HEK293 (cell line): ENCODE measurements around the gene VEGFB.
A peak's percentile ranks its signal among the peaks of the same experiment; 100 is the strongest.

Source experiments
- BCL11A ChIP-seq: fragments of 450-650 bp; formaldehyde crosslinking; IDR thresholded peaks from 2 replicates; pipeline ENCODE4 v1.5.1; 2016; ENCODE audit warnings: low read depth, missing biosample characterization, missing genetic modification characterization
- ELK4 ChIP-seq: IDR thresholded peaks from 2 replicates; pipeline ENCODE4 v1.6.1; 2011; ENCODE audit warnings: mild to moderate bottlenecking, low read depth, low read length, borderline replicate concordance
- HIC1 ChIP-seq: fragments of 450-650 bp; formaldehyde crosslinking; IDR thresholded peaks from 2 replicates; pipeline ENCODE4 v1.5.1; 2016; ENCODE audit warnings: missing biosample characterization, missing genetic modification characterization
- HOXC10 ChIP-seq: sonication (generic); formaldehyde crosslinking; IDR thresholded peaks from 2 replicates; pipeline ENCODE4 v1.8.1; 2023; ENCODE audit warnings: mild to moderate bottlenecking, missing genetic modification reagents
- IKZF3 ChIP-seq: fragments of 450-650 bp; IDR thresholded peaks from 2 replicates; pipeline ENCODE4 v1.5.0; 2018; ENCODE audit warnings: missing biosample characterization, mild to moderate bottlenecking, missing genetic modification characterization, moderate library complexity
- KLF17 ChIP-seq: fragments of 450-650 bp; formaldehyde crosslinking; IDR thresholded peaks from 2 replicates; pipeline ENCODE4 v1.5.1; 2016; ENCODE audit warnings: missing biosample characterization, missing genetic modification characterization
- KLF9 ChIP-seq: fragments of 450-650 bp; formaldehyde crosslinking; IDR thresholded peaks from 2 replicates; pipeline ENCODE4 v1.5.1; 2016; ENCODE audit warnings: missing biosample characterization, missing genetic modification characterization, low read depth
- RBAK ChIP-seq: fragments of 450-650 bp; formaldehyde crosslinking; IDR thresholded peaks from 2 replicates; pipeline ENCODE4 v1.5.1; 2016; ENCODE audit warnings: missing biosample characterization, missing genetic modification characterization
- ZBTB1 ChIP-seq: fragments of 450-650 bp; formaldehyde crosslinking; IDR thresholded peaks from 2 replicates; pipeline ENCODE4 v1.5.1; 2016; ENCODE audit warnings: missing biosample characterization, missing genetic modification characterization
- ZNF10 ChIP-seq: fragments of 450-650 bp; formaldehyde crosslinking; IDR thresholded peaks from 2 replicates; pipeline ENCODE4 v1.5.1; 2017; ENCODE audit warnings: missing biosample characterization, missing genetic modification characterization
- ZNF112 ChIP-seq: fragments of 450-650 bp; formaldehyde crosslinking; IDR thresholded peaks from 2 replicates; pipeline ENCODE4 v1.5.0; 2017; ENCODE audit warnings: missing biosample characterization, missing genetic modification characterization
- ZNF19 ChIP-seq: fragments of 450-650 bp; formaldehyde crosslinking; IDR thresholded peaks from 2 replicates; pipeline ENCODE4; 2016; ENCODE audit warnings: missing biosample characterization, missing genetic modification characterization, low read depth
- ZNF335 ChIP-seq: fragments of 450-650 bp; formaldehyde crosslinking; conservative IDR thresholded peaks from 2 replicates; pipeline ENCODE4 v1.5.1; 2016; ENCODE audit warnings: missing biosample characterization, missing genetic modification characterization
- ZNF354C ChIP-seq: fragments of 450-650 bp; formaldehyde crosslinking; IDR thresholded peaks from 2 replicates; pipeline ENCODE4 v1.5.1; 2016; ENCODE audit warnings: missing biosample characterization, missing genetic modification characterization, low read depth, borderline replicate concordance
- ZNF473 ChIP-seq: fragments of 450-650 bp; formaldehyde crosslinking; IDR thresholded peaks from 2 replicates; pipeline ENCODE4 v1.5.1; 2017; ENCODE audit warnings: missing biosample characterization, missing genetic modification characterization
- ZNF501 ChIP-seq: fragments of 450-650 bp; formaldehyde crosslinking; IDR thresholded peaks from 2 replicates; pipeline ENCODE4 v1.5.1; 2016; ENCODE audit warnings: missing biosample characterization, missing genetic modification characterization
- ZNF530 ChIP-seq: fragments of 450-650 bp; formaldehyde crosslinking; IDR thresholded peaks from 2 replicates; pipeline ENCODE4 v1.5.1; 2016; ENCODE audit warnings: low read depth, missing biosample characterization, missing genetic modification characterization
- ZNF558 ChIP-seq: fragments of 450-650 bp; formaldehyde crosslinking; IDR thresholded peaks from 2 replicates; pipeline ENCODE4 v1.5.1; 2016; ENCODE audit warnings: missing biosample characterization, missing genetic modification characterization
- ZNF621 ChIP-seq: fragments of 450-650 bp; formaldehyde crosslinking; IDR thresholded peaks from 2 replicates; pipeline ENCODE4 v1.5.1; 2017; ENCODE audit warnings: missing biosample characterization, missing genetic modification characterization
- ZNF639 ChIP-seq: fragments of 450-650 bp; formaldehyde crosslinking; IDR thresholded peaks from 2 replicates; pipeline ENCODE4 v1.5.1; 2016; ENCODE audit warnings: missing biosample characterization, missing genetic modification characterization
- ZNF670 ChIP-seq: fragments of 450-650 bp; formaldehyde crosslinking; IDR thresholded peaks from 2 replicates; pipeline ENCODE4 v1.5.1; 2016; ENCODE audit warnings: missing biosample characterization, missing genetic modification characterization, low read depth
- ZNF768 ChIP-seq: fragments of 450-650 bp; formaldehyde crosslinking; IDR thresholded peaks from 2 replicates; pipeline ENCODE4 v1.5.1; 2018; ENCODE audit warnings: missing biosample characterization, mild to moderate bottlenecking, missing genetic modification characterization
- ZNF792 ChIP-seq: fragments of 450-650 bp; formaldehyde crosslinking; IDR thresholded peaks from 2 replicates; pipeline ENCODE4 v1.5.1; 2016; ENCODE audit warnings: missing biosample characterization, missing genetic modification characterization
- TF ChIP-seq, protein P1 (sequence below): fragments of 450-650 bp; formaldehyde crosslinking; IDR thresholded peaks from 2 replicates; pipeline ENCODE4 v1.5.1; 2016; ENCODE audit warnings: missing biosample characterization, missing genetic modification characterization, low read depth
- TF ChIP-seq, protein P2 (sequence below): fragments of 450-650 bp; formaldehyde crosslinking; IDR thresholded peaks from 2 replicates; pipeline ENCODE4 v1.5.1; 2016; ENCODE audit warnings: missing biosample characterization, missing genetic modification characterization
- TF ChIP-seq, protein P3 (sequence below): fragments of 450-650 bp; formaldehyde crosslinking; IDR thresholded peaks from 2 replicates; pipeline ENCODE4 v1.5.1; 2017; ENCODE audit warnings: missing biosample characterization, missing genetic modification characterization

The VEGFB gene

GRCh38 chr11:64230171-64230984, 4.0 kb upstream of the VEGFB start, which contains the start of gene DNAJC4 (continued):
- TF ChIP-seq ELK4 (no peak), ZNF10 (tag by site-specific recombination) (no peak), KLF17 (tag by site-specific recombination) (peak; percentile 37; the same call in 1 of the 2 replicates), ZBTB1 (tag by site-specific recombination) (no peak), ZNF530 (tag by site-specific recombination) (no peak), IKZF3 (no peak), BCL11A (0 out of 2 replicates have a peak, but pooled peaks have one; percentile 19), ZNF112 (tag by site-specific recombination) (no peak), ZNF670 (tag by site-specific recombination) (no peak), KLF9 (tag by site-specific recombination) (peak; percentile 85), ZNF335 (tag by site-specific recombination) (peak; percentile 83), ZNF473 (tag by site-specific recombination) (no peak), HOXC10 (CRISPR knock-in tag) (no peak), RBAK (tag by site-specific recombination) (no peak), ZNF639 (no peak; the same call in 1 of the 2 replicates), ZNF792 (tag by site-specific recombination) (no peak), ZNF768 (tag by site-specific recombination) (no peak), ZNF558 (no peak), ZNF501 (tag by site-specific recombination) (no peak), ZNF354C (tag by site-specific recombination) (no peak), ZNF621 (tag by site-specific recombination) (no peak), HIC1 (tag by site-specific recombination) (no peak), ZNF19 (tag by site-specific recombination) (no peak)
- TF ChIP-seq, protein P1, sequence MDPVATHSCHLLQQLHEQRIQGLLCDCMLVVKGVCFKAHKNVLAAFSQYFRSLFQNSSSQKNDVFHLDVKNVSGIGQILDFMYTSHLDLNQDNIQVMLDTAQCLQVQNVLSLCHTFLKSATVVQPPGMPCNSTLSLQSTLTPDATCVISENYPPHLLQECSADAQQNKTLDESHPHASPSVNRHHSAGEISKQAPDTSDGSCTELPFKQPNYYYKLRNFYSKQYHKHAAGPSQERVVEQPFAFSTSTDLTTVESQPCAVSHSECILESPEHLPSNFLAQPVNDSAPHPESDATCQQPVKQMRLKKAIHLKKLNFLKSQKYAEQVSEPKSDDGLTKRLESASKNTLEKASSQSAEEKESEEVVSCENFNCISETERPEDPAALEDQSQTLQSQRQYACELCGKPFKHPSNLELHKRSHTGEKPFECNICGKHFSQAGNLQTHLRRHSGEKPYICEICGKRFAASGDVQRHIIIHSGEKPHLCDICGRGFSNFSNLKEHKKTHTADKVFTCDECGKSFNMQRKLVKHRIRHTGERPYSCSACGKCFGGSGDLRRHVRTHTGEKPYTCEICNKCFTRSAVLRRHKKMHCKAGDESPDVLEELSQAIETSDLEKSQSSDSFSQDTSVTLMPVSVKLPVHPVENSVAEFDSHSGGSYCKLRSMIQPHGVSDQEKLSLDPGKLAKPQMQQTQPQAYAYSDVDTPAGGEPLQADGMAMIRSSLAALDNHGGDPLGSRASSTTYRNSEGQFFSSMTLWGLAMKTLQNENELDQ: no peak
- TF ChIP-seq, protein P2, sequence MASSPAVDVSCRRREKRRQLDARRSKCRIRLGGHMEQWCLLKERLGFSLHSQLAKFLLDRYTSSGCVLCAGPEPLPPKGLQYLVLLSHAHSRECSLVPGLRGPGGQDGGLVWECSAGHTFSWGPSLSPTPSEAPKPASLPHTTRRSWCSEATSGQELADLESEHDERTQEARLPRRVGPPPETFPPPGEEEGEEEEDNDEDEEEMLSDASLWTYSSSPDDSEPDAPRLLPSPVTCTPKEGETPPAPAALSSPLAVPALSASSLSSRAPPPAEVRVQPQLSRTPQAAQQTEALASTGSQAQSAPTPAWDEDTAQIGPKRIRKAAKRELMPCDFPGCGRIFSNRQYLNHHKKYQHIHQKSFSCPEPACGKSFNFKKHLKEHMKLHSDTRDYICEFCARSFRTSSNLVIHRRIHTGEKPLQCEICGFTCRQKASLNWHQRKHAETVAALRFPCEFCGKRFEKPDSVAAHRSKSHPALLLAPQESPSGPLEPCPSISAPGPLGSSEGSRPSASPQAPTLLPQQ (tag by site-specific recombination): no peak
- TF ChIP-seq, protein P3, sequence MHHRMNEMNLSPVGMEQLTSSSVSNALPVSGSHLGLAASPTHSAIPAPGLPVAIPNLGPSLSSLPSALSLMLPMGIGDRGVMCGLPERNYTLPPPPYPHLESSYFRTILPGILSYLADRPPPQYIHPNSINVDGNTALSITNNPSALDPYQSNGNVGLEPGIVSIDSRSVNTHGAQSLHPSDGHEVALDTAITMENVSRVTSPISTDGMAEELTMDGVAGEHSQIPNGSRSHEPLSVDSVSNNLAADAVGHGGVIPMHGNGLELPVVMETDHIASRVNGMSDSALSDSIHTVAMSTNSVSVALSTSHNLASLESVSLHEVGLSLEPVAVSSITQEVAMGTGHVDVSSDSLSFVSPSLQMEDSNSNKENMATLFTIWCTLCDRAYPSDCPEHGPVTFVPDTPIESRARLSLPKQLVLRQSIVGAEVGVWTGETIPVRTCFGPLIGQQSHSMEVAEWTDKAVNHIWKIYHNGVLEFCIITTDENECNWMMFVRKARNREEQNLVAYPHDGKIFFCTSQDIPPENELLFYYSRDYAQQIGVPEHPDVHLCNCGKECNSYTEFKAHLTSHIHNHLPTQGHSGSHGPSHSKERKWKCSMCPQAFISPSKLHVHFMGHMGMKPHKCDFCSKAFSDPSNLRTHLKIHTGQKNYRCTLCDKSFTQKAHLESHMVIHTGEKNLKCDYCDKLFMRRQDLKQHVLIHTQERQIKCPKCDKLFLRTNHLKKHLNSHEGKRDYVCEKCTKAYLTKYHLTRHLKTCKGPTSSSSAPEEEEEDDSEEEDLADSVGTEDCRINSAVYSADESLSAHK (tag by site-specific recombination): no peak
